GM19351 (cell line): ENCODE data around the gene RBCK1.
"Not testable (repeated sequence)": the region's sequence is repeated elsewhere in the genome, so short reads cannot be mapped to it uniquely, and the experiment has no call there.

Source experiments
- ATAC-seq: cut with Tn5 transposase; IDR thresholded peaks from one replicate; pipeline ENCODE4 v1.9.1; 2021; ENCODE audit warnings: mild to moderate bottlenecking, moderate library complexity; ENCODE audit not compliant: unreplicated experiment

Gene RBCK1

DNA sequence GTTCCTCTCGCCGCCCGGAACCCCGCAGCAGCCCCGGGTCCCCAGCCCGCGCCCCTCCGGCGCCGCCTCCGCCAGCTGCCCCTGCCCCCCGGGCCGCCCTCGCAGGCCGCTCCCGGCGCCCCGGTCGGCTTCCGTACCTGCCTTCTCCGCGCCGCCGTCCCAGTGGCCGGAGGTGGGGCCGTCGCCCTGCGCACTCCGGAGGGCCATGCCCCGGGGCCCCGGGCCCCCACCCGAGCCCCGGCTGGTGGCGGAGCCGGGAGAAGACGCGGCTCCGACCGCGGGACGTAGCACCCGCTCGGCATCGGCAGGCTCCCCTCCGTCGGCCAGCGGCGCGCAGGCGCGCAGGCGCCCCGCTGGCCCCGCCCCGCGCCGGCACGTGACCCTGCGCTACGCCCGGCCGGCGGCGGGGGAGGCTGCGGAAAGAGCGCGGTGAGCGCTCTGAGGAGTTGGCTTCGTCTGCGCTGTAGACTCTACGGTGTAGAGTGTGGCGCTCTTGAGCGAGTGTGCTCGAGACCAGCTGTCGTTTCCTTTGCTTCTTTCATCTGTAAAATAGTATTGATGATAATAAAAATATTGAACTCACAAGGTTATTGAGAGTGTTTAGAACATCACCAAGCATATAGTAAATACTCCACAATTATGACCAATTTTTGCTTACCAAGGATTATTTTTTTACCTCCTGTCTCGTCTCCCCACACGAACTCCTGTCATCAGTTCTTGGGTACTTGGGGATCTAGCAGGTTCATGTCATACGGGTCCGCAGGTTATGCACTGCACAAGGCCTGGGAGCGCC is 54.3 kb downstream of the RBCK1 start, which contains the start of gene TBC1D20:
TBC1D20 (minus strand) TSS at position 335 of the 793 bp plus-strand sequence; CDS start at position 207, 128 bp downstream.
- peak; percentile 87 for ATAC-seq

DNA sequence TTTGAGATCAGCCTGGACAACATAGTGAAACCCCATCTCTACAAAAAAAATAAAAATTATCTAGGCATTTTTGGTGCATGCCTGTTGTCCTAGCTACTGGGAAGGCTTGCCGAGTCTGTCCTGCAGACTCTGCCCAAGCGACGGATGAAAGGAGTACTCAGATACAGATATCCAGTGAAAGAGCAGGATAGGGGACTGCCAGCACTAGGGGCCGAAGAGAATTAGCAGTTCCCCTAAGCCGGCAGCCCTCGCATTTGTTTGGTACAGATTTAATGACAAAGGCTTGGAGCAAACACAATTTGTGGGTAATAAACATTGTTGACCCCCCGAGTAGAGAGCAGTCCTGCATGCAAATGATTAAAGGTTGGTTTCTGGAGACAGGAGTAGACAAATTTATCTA is 59.7 kb downstream of the RBCK1 start:
- no peak for ATAC-seq

DNA sequence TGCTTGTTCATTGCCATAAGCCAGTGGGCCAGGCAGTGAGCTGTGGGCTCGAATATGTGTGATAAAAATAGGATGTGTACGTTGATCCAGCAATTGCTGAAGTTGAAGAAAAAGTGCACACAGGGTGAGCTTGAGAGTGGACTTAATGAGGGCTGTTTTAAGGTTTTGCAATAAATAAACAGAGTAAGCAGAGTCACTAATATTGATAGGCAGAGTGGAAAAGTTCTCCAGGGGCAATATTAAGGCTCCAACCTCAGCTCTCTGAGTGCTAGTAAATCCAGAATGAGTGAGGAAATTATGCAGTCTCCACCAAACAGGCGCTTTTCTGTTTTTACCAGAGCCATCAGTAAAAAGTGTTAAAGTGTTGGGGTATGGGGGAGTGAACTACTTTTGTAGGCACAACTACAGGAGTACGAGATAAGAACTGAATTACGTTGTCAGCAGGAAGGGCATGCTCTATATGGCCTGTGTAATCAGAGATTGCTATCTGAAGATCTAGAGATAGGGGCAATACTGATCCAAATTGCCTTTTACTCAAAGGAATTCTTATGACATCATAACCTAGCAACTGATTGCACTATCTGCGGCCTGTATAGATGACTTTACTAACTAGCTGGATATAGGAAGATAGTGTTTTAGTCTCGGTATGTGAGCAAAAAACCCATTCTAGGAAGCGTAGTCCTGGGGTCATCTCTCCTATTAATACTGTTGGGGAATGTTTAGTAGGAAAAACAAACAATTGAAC is 61.8 kb downstream of the RBCK1 start:
- ATAC-seq = no peak

DNA sequence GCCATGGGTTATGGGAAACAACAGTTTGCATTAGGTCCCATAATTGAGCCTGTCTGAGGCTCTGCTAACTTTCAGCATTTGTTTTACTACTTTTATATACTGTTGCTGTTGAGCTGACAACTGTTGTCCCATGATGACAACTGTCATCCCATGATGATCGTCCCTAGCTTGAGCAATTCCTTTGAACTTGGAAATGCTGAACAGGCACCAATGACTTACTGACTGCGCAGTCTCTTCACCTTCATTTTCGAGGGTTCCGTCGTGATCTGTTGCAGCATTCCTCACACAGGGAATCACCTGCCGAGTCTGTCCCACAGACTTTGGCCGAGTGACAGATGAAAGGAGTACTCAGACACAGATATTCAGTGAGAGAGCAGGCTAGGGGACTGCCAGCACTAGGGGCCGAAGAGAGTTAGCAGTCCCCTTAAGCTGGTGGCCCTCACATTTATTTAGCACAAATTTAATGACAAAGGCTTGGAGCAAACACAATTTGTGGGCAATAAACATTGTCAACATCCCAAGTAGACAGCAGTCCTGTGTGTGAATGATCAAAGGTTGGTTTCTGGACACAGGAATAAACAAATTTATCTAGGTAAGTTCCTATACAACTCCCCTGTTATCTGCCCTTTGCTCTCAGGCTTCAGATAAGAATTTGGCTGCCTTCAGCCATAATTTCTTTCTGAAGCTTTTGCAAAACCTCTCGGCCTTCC is 64.2 kb downstream of the RBCK1 start:
- no peak for ATAC-seq

DNA sequence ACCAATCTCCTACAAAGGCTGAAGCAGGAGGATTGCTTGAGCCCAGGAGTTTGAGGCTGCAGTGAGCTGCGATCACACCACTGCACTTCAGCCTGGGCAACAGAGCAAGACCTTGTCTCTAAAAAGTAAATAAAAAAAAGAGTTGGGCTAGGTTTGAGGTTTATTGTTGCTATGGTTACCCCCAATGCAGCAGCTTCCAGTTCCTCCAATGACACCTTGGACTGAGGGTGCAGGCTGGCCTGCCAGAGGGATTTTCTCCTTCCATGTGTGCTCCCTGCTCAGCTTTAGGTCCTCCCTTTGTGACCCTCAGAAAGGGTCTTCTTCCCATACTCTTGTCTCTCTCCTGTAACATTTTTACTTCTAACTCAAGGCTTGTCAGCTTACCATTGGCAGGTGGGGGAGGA is 64.8 kb downstream of the RBCK1 start:
- ATAC-seq = no peak

DNA sequence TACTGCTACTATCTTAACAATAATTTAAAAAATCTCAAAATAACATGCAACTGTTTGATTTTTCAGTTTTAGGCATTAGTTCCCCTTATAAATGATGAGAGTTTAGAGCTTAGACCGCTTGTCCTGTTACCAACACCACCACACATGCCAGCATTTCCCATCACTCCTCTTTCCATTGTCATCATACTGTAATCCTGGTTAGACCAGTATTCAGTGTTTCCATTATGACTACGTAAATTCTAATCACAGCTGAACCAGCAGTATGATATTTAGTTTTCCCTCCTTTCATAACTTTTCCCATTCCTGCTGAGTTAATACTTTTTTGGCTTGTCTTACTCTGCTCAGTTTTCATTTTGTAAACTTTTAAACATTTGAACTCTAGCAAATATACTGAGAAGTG is 66.5 kb downstream of the RBCK1 start:
- no peak for ATAC-seq

DNA sequence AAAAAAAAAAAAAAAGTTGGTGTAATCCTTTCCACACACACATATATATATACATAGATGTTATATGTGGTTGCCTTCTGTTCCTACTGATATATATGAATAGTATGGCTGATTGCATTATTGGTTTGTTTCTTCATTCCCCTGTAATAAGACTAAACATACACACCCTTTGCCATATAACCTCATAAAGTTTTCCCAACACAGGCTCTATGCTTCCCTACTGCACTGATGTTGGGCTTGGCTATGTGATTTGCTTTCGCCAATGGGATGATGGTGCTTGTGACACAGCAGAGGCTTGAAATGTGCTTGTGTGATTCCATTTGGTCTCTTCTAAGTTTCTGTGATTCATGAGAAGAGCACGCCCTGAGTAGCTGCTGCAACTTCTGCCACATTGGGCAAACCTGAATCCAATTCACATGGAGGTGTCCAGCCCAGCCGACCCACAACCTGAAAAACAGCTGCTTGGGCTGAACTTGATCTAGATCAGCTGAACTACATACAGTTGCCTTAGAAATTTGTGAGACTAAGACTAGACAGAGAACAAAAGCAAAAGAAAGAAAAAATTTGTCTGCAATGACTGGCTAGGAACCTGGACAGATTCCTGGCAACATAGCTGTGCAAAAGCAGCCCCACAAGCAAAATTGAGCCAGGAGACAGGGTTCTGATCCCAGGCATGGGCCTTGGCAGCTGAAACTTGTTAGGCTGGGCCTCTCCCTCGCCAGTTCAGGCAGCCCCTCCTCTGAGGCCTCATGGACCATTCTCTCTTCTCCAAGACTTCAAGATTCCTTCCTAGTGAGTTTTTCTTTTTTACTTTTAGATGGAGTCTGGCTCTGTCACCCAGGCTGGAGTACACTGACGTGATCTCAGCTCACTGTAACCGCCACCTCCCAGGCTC is 67.6 kb downstream of the RBCK1 start:
- ATAC-seq = no peak

DNA sequence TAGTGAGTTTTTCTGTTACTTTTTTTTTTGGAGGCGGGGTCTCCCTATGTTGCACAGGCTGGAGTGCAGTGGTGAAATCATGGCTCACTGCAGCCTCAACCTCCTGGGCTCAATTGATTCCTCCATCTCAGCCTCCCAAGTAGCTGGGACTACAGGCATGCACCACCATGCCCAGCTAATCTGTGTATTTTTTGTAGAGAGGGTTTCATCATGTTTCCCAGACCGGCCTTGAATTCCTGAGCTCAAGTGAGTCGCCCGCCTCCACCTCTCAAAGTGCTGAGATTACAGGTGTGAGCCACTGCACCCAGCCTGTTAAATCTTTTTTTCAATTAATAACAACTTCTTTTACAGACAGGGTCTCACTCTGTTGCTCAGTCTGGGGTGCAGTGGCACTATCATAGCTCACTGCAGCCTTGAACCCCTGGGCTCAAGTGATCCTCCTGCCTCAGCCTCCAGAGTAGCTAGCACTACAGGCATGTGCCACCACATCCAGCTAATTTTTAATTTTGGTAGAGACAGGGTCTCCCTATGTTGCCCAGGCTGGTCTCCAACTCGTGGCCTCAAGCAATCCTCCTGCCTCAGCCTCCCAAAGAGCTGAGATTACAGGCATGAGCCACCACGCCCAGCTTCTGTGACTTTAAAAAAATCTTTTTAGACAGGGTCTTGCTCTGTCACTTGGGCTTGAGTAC is 68.6 kb downstream of the RBCK1 start:
- ATAC-seq = not testable (repeated sequence)

DNA sequence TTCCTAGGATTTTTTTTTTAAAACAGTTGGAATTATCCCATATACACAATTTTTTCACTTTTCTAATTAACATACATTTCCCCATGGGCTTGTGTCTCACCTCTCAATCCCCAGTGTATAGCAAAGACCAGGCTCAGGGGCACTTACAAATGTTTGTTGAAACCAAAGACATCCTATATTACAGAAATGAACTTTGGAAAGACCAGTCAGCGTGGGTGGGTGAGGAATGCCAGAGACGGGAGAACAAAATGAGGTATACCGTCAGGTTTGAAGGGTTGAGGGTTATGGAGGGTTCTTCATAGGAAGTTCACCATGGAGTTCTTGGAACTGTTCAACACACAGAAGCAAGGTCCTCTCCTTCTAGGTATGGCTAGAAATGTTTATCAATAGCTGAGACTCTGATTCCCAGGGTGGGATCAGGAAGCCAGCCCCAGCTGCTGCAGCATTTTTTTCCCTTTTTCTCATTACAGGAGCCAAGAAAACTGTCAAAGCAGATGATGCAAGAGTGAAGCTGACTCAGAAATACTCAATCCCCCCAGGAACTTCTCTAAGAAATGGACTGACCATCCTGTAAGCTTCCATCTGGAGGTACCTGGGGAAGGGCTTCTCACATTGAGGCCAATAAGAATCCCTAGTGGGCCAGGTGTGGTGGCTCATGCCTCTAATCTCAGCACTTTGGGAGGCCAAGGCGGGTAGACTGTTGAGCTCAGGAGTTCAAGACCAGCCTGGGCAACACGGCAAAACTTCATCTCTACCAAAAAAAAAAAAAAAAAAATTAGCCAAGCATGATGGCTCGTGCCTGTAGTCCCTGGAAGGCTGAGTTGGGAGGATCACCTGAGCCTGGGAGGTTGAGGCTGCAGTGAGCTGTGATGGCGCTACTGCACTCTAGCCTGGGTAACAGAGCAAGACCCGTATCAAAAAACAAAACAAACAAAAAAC is 70.2 kb downstream of the RBCK1 start:
- no peak for ATAC-seq

DNA sequence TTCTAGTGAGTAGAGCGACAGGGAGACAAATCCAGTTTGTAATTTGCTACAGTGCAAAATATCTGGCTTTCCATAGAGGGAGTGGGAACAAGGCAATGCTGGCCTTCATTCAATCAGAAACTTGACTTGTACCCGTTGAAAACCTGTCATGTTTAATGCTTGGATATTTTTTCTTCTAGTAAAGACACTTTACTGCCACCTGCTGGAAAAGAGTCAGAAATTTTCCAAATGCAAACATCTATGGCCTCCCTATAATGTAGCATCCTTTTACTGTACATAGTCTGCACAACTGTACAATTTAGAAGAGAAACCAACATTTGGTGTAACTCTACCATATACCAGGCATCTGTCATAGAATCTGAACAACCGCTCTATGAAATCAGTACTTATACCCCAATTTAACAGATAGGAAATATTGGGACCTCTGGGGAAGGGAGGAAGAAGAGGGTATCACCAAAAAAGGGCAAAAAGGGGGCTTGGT is 70.9 kb downstream of the RBCK1 start:
- ATAC-seq = peak; percentile 43

DNA sequence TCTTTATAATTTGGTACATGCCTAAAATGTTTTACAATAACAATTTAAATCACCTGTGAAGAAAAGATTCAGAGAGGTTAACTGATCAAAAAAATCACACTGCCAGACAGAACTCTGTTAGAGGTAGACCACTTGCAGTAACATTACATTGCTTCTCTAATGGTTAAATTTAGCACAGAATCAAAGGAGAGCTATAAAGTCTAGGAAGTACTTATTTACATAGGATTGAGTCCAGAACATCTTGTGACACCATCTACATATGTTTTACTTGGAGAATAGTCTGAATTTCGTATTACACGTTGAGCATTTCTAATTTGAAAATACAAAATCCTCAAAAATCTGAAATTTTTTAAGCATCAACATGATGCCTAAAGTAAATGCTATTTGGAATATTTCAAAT is 71.4 kb downstream of the RBCK1 start:
- ATAC-seq = no peak

DNA sequence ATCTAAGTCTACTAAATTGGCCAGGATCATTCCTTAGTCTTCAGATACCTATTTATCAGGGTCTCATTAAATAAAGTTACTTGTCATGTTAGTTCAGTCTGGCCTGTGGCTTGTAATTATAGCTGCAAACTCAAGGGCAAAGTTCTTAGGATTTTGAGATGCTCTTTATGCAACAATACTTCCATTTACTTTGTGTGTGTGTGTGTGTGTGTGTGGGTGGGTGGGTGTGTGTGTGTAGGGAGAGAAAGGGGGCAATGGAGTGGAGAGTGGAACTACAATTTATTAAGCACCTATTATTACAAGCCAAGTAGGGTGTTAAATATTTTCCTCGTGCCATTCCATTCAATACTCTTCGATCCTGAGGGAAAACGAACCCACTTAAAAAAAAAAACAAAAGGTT is 71.9 kb downstream of the RBCK1 start:
- no peak for ATAC-seq

DNA sequence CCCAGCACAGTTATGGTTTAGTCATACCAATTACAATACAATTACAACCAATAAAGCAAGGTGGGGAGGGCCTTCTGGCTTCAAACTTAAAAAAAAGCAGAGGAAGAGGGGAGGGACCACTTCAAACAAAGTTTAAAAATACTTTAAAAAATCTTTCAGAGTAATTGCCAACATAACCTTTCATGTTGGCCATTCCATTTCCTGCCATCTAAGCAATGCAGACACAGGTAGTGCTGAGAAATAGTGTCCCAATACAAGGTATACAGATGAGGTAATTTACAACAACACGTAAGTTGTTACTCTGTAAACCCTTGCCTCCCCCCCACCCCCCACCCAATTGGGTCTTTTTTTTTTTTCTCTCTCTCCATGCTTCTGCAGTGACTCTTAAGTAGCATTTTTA is 73.1 kb downstream of the RBCK1 start:
- ATAC-seq = no peak
